K562 (cell line): ENCODE results near the gene SHROOM3. TPM values are rescaled to one million over a fixed set of nuclear protein-coding genes. Genes with fewer than 3 reads are reported as not detected.

Experiments used
- ATAC-seq: fragments of 200-7000 bp; cut with Tn5 transposase; 3 replicates; pipeline ENCODE4 v1.9.1; 2020; ENCODE audit warnings: moderate library complexity
- BruUV-seq: library from RNA; stranded (reverse); fragments of 400-500 nt; replicated peaks from 2 replicates; lab custom pipeline; 2021; lab: Mats Ljungman, UMichigan
- CTCF ChIA-PET: fragments of 300-600 bp; formaldehyde crosslinking; extraction: SDS; loops from one replicate; lab custom pipeline; 2021; ENCODE audit warnings: low intra/inter-chr PET ratio; lab: Yijun Ruan, JAX
- POLR2A ChIA-PET: fragments of 300-600, 350-650 bp; sonication (Branson Sonifier 250); formaldehyde crosslinking; extraction: SDS; loops from one replicate; lab custom pipeline; 2021; ENCODE audit warnings: antibody characterized with exemption, inconsistent platforms; lab: Yijun Ruan, JAX
- DNase-seq, 4 experiments: peaks; one replicate each; pipeline versions ENCODE4 v3.0.0 to v3.0.0-alpha.2; 2011 to 2018; ENCODE audit warnings: low spot score in 3 of 4, mixed read lengths in 3 of 4; ENCODE audit errors: extremely low read depth in 1 of 4
- FAIRE-seq: peaks from 2 replicates; lab custom pipeline; 2011; peaks lifted over from hg19 to GRCh38; lab: Jason Lieb, UNC
- H2AFZ ChIP-seq: 2 replicates; pipeline ENCODE4 v1.6.0; 2011; ENCODE audit warnings: low read depth, low read length, control low read depth, inconsistent platforms
- H3K27ac ChIP-seq: fragments of 200-600 bp; 3 replicates; pipeline ENCODE4 v1.8.0; 2011; ENCODE audit warnings: low read depth, mild to moderate bottlenecking, control low read depth, inconsistent platforms, low read length, moderate library complexity, mixed read lengths; ENCODE audit errors: extremely low read depth
- H3K27me3 ChIP-seq, 2 experiments: fragments of 300-600 bp in 1 of 2; 2 replicates in 1 of 2; 3 replicates in 1 of 2; pipeline versions ENCODE4 v1.6.0 to v1.8.0; 2011; ENCODE audit warnings: inconsistent platforms in 2 of 2, low read length in 2 of 2, mild to moderate bottlenecking in 1 of 2, mixed read lengths in 1 of 2, moderate library complexity in 1 of 2; ENCODE audit not compliant: control insufficient read depth in 2 of 2, insufficient read depth in 2 of 2
- H3K36me3 ChIP-seq: fragments of 300-600 bp; 3 replicates; pipeline ENCODE4 v1.8.0; 2011; ENCODE audit warnings: mild to moderate bottlenecking, low read length, inconsistent platforms; ENCODE audit not compliant: control insufficient read depth, insufficient read depth
- H3K4me1 ChIP-seq, 2 experiments: fragments of 200-600 bp in 1 of 2; replicated peaks in 1 of 2; 2 replicates in 1 of 2; 3 replicates in 1 of 2; pipeline versions ENCODE4 v1.5.1 to v1.8.0; 2011; ENCODE audit warnings: inconsistent platforms in 2 of 2, low read length in 2 of 2, mild to moderate bottlenecking in 1 of 2, mixed read lengths in 1 of 2, moderate library complexity in 1 of 2; ENCODE audit not compliant: control insufficient read depth in 2 of 2, insufficient read depth in 2 of 2
- H3K4me2 ChIP-seq: 2 replicates; pipeline ENCODE4 v1.6.1; 2011; ENCODE audit warnings: low read length, control low read depth, inconsistent platforms, mixed read lengths; ENCODE audit not compliant: insufficient read depth
- H3K4me3 ChIP-seq: fragments of 200-600 bp; sonication (generic), shearing (Covaris generic); 2 replicates; pipeline ENCODE4 v1.5.1; 2016; ENCODE audit warnings: control low read depth, inconsistent platforms
- H3K79me2 ChIP-seq: fragments of 200-600 bp; 3 replicates; pipeline ENCODE4 v1.8.0; 2011; ENCODE audit warnings: low read length, inconsistent platforms; ENCODE audit not compliant: control insufficient read depth, insufficient read depth
- H3K9ac ChIP-seq, 2 experiments: 2 replicates each; pipeline versions ENCODE4 v1.6.0 to v1.6.1; 2011; ENCODE audit warnings: low read depth in 2 of 2, low read length in 2 of 2, control low read depth in 1 of 2, inconsistent platforms in 1 of 2, mild to moderate bottlenecking in 1 of 2, mixed read lengths in 1 of 2; ENCODE audit not compliant: insufficient read depth in 1 of 2
- H3K9me1 ChIP-seq: one replicate; pipeline ENCODE4 v1.6.0; 2011; ENCODE audit warnings: inconsistent platforms, mild to moderate bottlenecking, low read length, moderate library complexity; ENCODE audit not compliant: control insufficient read depth, insufficient read depth
- H3K9me3 ChIP-seq: replicated peaks from 2 replicates; pipeline ENCODE4 v1.5.1; 2011; ENCODE audit warnings: low read depth, low read length, inconsistent platforms; ENCODE audit not compliant: control insufficient read depth, insufficient read depth
- H4K20me1 ChIP-seq: replicated peaks from 2 replicates; pipeline ENCODE4 v1.6.1; 2011; ENCODE audit warnings: low read length, inconsistent platforms, mixed read lengths; ENCODE audit not compliant: control insufficient read depth, insufficient read depth
- DACH1 ChIP-seq: fragments of 450-650 bp; IDR thresholded peaks from 2 replicates; pipeline ENCODE4 v1.6.1; 2018; ENCODE audit not compliant: partially characterized antibody
- EZH2 ChIP-seq: IDR thresholded peaks from 2 replicates; pipeline ENCODE4 v1.6.1; 2012; ENCODE audit warnings: low read depth, mild to moderate bottlenecking, inconsistent platforms, low read length, borderline replicate concordance
- GABPB2 ChIP-seq: fragments of 250-450 bp; sonication (Bioruptor Pico); conservative IDR thresholded peaks from 2 replicates; pipeline ENCODE4 v1.5.1; 2021; ENCODE audit warnings: mild to moderate bottlenecking
- GTF2E2 ChIP-seq: fragments of 200-800 bp; sonication (Bioruptor generic); IDR thresholded peaks from 2 replicates; pipeline ENCODE4 v1.6.1; 2016; ENCODE audit warnings: missing genetic modification characterization, missing compliant biosample characterization
- HOXB6 ChIP-seq: fragments of 250-450 bp; sonication (Bioruptor Pico); IDR thresholded peaks from 2 replicates; pipeline ENCODE4 v1.5.1; 2022; ENCODE audit warnings: mild to moderate bottlenecking, borderline replicate concordance
- MLLT1 ChIP-seq, 2 experiments: fragments of 450-650 bp; IDR thresholded peaks; 2 replicates each; pipeline ENCODE4 v1.6.1; 2016
- NUFIP1 ChIP-seq: fragments of 450-650 bp; IDR thresholded peaks from 2 replicates; pipeline ENCODE4 v1.6.1; 2018; ENCODE audit not compliant: partially characterized antibody
- PHB2 ChIP-seq: fragments of 450-650 bp; IDR thresholded peaks from 2 replicates; pipeline ENCODE4 v1.6.1; 2017; ENCODE audit warnings: low read depth
- RBM25 ChIP-seq: fragments of 200-400 bp; formaldehyde crosslinking; IDR thresholded peaks from 2 replicates; pipeline ENCODE4 v1.6.1; 2018; ENCODE audit warnings: low read length, low read depth, moderate library complexity; ENCODE audit not compliant: severe bottlenecking
- RCOR1 ChIP-seq, 2 experiments: IDR thresholded peaks; 2 replicates each; pipeline ENCODE4 v1.6.1; 2012; ENCODE audit warnings: low read depth in 2 of 2, low read length in 2 of 2, borderline replicate concordance in 1 of 2, improper control_type of control experiment in 1 of 2
- ZNF146 ChIP-seq: IDR thresholded peaks from one replicate; pipeline ENCODE4 v1.6.1; 2018; ENCODE audit warnings: missing compliant biosample characterization; ENCODE audit not compliant: unreplicated experiment
- ZNF280B ChIP-seq: fragments of 250-450 bp; sonication (Bioruptor Pico); IDR thresholded peaks from 2 replicates; pipeline ENCODE4 v1.5.1; 2021; ENCODE audit warnings: mild to moderate bottlenecking
- ZNF507 ChIP-seq: conservative IDR thresholded peaks from 2 replicates; pipeline ENCODE4 v1.6.1; 2017; ENCODE audit warnings: missing genetic modification characterization, missing compliant biosample characterization
- WGBS: fragments of 100-300 bp; shearing (Covaris generic); methylation state at CpG from one replicate; pipeline ENCODE4 v1.1.6; 2016; ENCODE audit warnings: low coverage, mixed read lengths; ENCODE audit not compliant: insufficient coverage; ENCODE audit errors: missing lambda C conversion rate; 5-methylcytosine and 5-hydroxymethylcytosine counted together
- in situ Hi-C: fragments of 300-500 bp; cut with MboI; formaldehyde crosslinking; loops from 4 replicates; pipeline ENCODE4 v1.15.0; 2018; ENCODE audit warnings: inconsistent platforms, mixed read lengths
- intact Hi-C: fragments of 100-400 bp; cut with micrococcal nuclease; formaldehyde crosslinking; loops from 2 replicates; pipeline ENCODE4 v1.14.2; 2022
- polyA plus RNA-seq, 8 experiments: library from polyadenylated mRNA; depleted of rRNA in 4 of 8; stranded (reverse) in 5 of 8; unstranded in 3 of 8; fragments of >200 nt; fragmentation: Nextera tagmentation in 2 of 8; fragmentation: Illumina TruSeq in 1 of 8; extraction: Ambion mirVana in 2 of 8; extraction: Trizol in 1 of 8; gene quantifications; 2 replicates each; pipeline versions ENCODE4 v1.2.1 to v1.2.3, GENCODE V29; 2011 to 2014; ENCODE audit warnings: inconsistent platforms in 1 of 8, missing spikeins in 1 of 8
- total RNA-seq, 7 experiments: library from RNA; depleted of rRNA in 6 of 7; stranded (reverse); fragments of >200 nt in 6 of 7; fragmentation: Illumina TruSeq in 2 of 7; extraction: Trizol in 2 of 7; gene quantifications; 2 replicates each; pipeline versions ENCODE4 v1.2.1 to v1.2.3, GENCODE V29; 2011 to 2021; ENCODE audit warnings: low replicate concordance in 1 of 7
- TF ChIP-seq, protein P1 (sequence below): sonication (generic); formaldehyde crosslinking; IDR thresholded peaks from 2 replicates; pipeline ENCODE4 v1.8.0; 2022; ENCODE audit warnings: mild to moderate bottlenecking, low read depth, missing genetic modification reagents
- TF ChIP-seq, protein P2 (sequence below): fragments of 450-650 bp; IDR thresholded peaks from 2 replicates; pipeline ENCODE4 v1.6.1; 2016; ENCODE audit warnings: antibody characterized with exemption

Gene SHROOM3
- total and polyA plus RNA-seq, 9 of the 15 experiments (the other 6 are each of a cell fraction or from before 2014, with no cell fraction given) = 0.01 to 0.07 TPM; not detected in 7

DNA sequence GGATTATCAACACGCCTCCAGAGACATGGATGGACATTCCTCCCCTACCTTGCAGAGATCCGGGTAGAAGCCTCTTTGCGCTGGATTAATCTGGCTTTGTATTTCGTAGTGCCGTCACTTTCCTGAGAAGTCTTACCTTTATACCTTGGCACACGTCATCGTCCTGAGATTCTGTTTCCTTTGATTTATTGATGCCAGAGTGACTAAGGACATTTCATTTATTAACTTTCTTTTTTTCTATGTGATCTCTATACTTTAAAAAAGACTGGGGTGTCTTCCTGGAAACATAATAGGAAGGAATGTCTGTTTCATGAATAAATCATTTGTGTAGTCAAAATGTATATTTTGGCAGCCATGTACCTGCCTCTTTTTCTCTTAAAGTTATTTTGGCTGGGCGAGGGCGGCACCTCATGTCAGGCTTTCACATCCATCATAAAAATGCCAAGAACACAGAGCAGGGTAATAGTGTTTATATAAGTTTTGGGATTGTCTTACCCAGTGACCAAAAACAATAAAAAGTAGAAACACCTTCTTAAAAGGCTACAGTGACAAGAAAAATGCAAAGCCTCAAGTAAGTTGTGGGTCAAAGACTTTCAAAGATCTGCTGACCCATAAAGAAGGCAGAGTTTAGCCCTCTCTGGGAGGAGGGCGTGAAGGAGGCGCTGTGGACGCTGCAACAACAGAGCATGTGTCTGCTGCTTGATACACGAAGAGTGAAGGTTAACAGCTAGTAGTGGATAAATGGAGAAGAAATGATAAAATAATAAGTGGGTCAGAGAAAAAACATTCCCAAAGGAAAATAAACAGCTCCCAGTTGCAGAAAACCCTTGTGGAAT, 124.4 kb downstream of the SHROOM3 start:
- no peak for ATAC-seq
- H3K9ac ChIP-seq = no peak overlapping the region
- H4K20me1 ChIP-seq = no peaks in the 10 kb centered on the region
- H3K36me3 ChIP-seq = no peaks in the 10 kb centered on the region
- in situ Hi-C loops = no loop called here
- CTCF ChIA-PET = no interaction called here
- H3K27me3 ChIP-seq = peaks cover 5 to 13% of the 10 kb centered on the region in 2 experiments; a peak in 3 of 5 replicates
- no peaks in the 10 kb centered on the region for H3K4me1 ChIP-seq
- H3K9me1 ChIP-seq = no peaks in the 10 kb centered on the region
- 2% methylated on average over 13 of the region's 13 CpGs for WGBS
- POLR2A ChIA-PET = no interaction called here
- no peak for DNase-seq
- H3K4me3 ChIP-seq = no peak overlapping the region
- intact Hi-C loops = no loop called here
- H3K79me2 ChIP-seq = no peaks in the 10 kb centered on the region
- no peak for FAIRE-seq
- no peak overlapping the region for H3K27ac ChIP-seq
- no peak overlapping the region for H3K4me2 ChIP-seq
- no peaks in the 10 kb centered on the region for H3K9me3 ChIP-seq
- BruUV-seq = no TSS peak
- no peak overlapping the region for H2AFZ ChIP-seq
- TF ChIP-seq HOXB6 (CRISPR knock-in tag) (no peak), DACH1 (no peak), RCOR1 (IDR thresholded peaks at IDR 0.05; ENCODE audit: borderline replicate concordance in 1 of 2, low read depth in 2 of 2, low read length in 2 of 2) (no peak), RBM25 (no peak), PHB2 (no peak), GABPB2 (CRISPR knock-in tag) (no peak), ZNF507 (tag) (no peak), ZNF146 (CRISPR knock-in tag) (no peak), GTF2E2 (no peak), NUFIP1 (no peak), MLLT1 (IDR thresholded peaks at IDR 0.05) (no peak), ZNF280B (CRISPR knock-in tag) (no peak), EZH2 (no peak)
- TF ChIP-seq, protein P1, sequence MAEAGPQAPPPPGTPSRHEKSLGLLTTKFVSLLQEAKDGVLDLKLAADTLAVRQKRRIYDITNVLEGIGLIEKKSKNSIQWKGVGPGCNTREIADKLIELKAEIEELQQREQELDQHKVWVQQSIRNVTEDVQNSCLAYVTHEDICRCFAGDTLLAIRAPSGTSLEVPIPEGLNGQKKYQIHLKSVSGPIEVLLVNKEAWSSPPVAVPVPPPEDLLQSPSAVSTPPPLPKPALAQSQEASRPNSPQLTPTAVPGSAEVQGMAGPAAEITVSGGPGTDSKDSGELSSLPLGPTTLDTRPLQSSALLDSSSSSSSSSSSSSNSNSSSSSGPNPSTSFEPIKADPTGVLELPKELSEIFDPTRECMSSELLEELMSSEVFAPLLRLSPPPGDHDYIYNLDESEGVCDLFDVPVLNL = no peak
- TF ChIP-seq, protein P2, sequence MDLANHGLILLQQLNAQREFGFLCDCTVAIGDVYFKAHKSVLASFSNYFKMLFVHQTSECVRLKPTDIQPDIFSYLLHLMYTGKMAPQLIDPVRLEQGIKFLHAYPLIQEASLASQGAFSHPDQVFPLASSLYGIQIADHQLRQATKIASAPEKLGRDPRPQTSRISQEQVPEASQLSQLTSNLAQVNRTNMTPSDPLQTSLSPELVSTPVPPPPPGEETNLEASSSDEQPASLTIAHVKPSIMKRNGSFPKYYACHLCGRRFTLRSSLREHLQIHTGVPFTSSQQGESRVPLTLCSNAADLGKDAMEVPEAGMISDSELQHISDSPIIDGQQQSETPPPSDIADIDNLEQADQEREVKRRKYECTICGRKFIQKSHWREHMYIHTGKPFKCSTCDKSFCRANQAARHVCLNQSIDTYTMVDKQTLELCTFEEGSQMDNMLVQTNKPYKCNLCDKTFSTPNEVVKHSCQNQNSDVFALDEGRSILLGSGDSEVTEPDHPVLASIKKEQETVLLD = no peak
